ENCODE results near the gene OSBPL3. TPM values are rescaled to one million over a fixed set of nuclear protein-coding genes. Genes with fewer than 3 reads are reported as not detected.

The OSBPL3 gene
- total RNA-seq, 1 experiment from 2014 or later, result 36.8 TPM

GRCh38 chr7:24883622-24884013 lies 96.4 kb downstream of the OSBPL3 start:
- Histone ChIP-seq H3K27ac (ENCODE audit: low read depth, low read length) (no peak overlapping the region), H3K79me2 (ENCODE audit: insufficient read depth, low read length) (0 out of 2 replicates have a peak, but pooled peaks cover 5% of the 10 kb centered on the region), H3K4me1 (ENCODE audit: control insufficient read depth in 1 of 2, insufficient read depth in 2 of 2, low read length in 2 of 2) (peaks cover 4 to 6% of the 10 kb centered on the region in 2 experiments; a peak in 1 of 4 replicates), H4K20me1 (ENCODE audit: insufficient read depth) (no peaks in the 10 kb centered on the region; the same call in 1 of the 2 replicates), H3K27me3 (ENCODE audit: insufficient read depth, low read length) (no peaks in the 10 kb centered on the region), H2AFZ (ENCODE audit: low read depth, low read length, poor library complexity, severe bottlenecking) (no peak overlapping the region), H3K9me3 (ENCODE audit: control insufficient read depth in 1 of 2, insufficient read depth in 1 of 2, low read depth in 1 of 2, low read length in 2 of 2) (no peaks in the 10 kb centered on the region), H3K4me2 (ENCODE audit: low read length) (no peak overlapping the region), H3K9me2 (ENCODE audit: insufficient read depth) (no peaks in the 10 kb centered on the region), H3K9ac (ENCODE audit: low read length) (no peak overlapping the region), H3K4me3 (replicated peaks in 1 of 2; ENCODE audit: low read depth in 1 of 2, low read length in 2 of 2) (no peak overlapping the region), H3K36me3 (ENCODE audit: control insufficient read depth in 1 of 2, insufficient read depth in 2 of 2, low read length in 2 of 2) (no peaks in the 10 kb centered on the region)
- ChIA-PET CTCF (interaction anchor here (0.6 to 1.2 kb wide), 2 partner anchors 10 to 1921 kb away, joined by 3 read pairs; no protein-coding TSS in a partner anchor), RAD21 (ENCODE audit: low non-redundant PET in 1 of 2, low total read pairs in 2 of 2, uncharacterized antibody in 2 of 2, unreplicated experiment in 2 of 2) (no interaction called here), POLR2A (no interaction called here)
- intact Hi-C loops (cut with micrococcal nuclease), result loop anchor here (10.0 kb wide), 1 partner anchor 211 kb away; no protein-coding TSS in a partner anchor
- TF ChIP-seq SIN3A (IDR thresholded peaks at IDR 0.05; ENCODE audit: low read depth), result no peak
- no peak for TF ChIP-seq MAX (IDR thresholded peaks at IDR 0.05)
- no peak for TF ChIP-seq CEBPB (IDR thresholded peaks at IDR 0.05; ENCODE audit: low read depth)
- DNase-seq (ENCODE audit: low read depth, low spot score), result no peak
- BruUV-seq (replicated peaks), result no TSS peak
- no peak for ATAC-seq

GRCh38 chr7:24882989-24883621 lies 96.9 kb downstream of the OSBPL3 start:
- no peak overlapping the region for H3K9ac ChIP-seq (ENCODE audit: low read length)
- no TSS peak for BruUV-seq (replicated peaks)
- H3K79me2 ChIP-seq (ENCODE audit: insufficient read depth, low read length), result 0 out of 2 replicates have a peak, but pooled peaks cover 5% of the 10 kb centered on the region
- RAD21 ChIA-PET (ENCODE audit: low non-redundant PET in 1 of 2, low total read pairs in 2 of 2, uncharacterized antibody in 2 of 2, unreplicated experiment in 2 of 2), result no interaction called here
- intact Hi-C loops (cut with micrococcal nuclease), result loop anchor here (10.0 kb wide), 1 partner anchor 212 kb away; no protein-coding TSS in a partner anchor
- no peak overlapping the region for H3K4me3 ChIP-seq (replicated peaks in 1 of 2; ENCODE audit: low read depth in 1 of 2, low read length in 2 of 2)
- H3K36me3 ChIP-seq (ENCODE audit: control insufficient read depth in 1 of 2, insufficient read depth in 2 of 2, low read length in 2 of 2), result no peaks in the 10 kb centered on the region
- H3K4me1 ChIP-seq (ENCODE audit: control insufficient read depth in 1 of 2, insufficient read depth in 2 of 2, low read length in 2 of 2), result peaks cover 4 to 6% of the 10 kb centered on the region in 2 experiments; a peak in 1 of 4 replicates
- H3K4me2 ChIP-seq (ENCODE audit: low read length), result no peak overlapping the region
- H4K20me1 ChIP-seq (ENCODE audit: insufficient read depth), result no peaks in the 10 kb centered on the region; the same call in 1 of the 2 replicates
- DNase-seq (ENCODE audit: low read depth, low spot score) (no peak), ATAC-seq (no peak; the same call in 1 of the 2 replicates)
- no peak overlapping the region for H2AFZ ChIP-seq (ENCODE audit: low read depth, low read length, poor library complexity, severe bottlenecking)
- CTCF ChIA-PET, result interaction anchor here (1.2 kb wide), 1 partner anchor 11 kb away, joined by 3 read pairs; no protein-coding TSS in a partner anchor
- H3K9me2 ChIP-seq (ENCODE audit: insufficient read depth), result no peaks in the 10 kb centered on the region
- no peaks in the 10 kb centered on the region for H3K27me3 ChIP-seq (ENCODE audit: insufficient read depth, low read length)
- POLR2A ChIA-PET, result no interaction called here
- no peak overlapping the region for H3K27ac ChIP-seq (ENCODE audit: low read depth, low read length)
- TF ChIP-seq EGR1 (IDR thresholded peaks at IDR 0.05; ENCODE audit: low read depth), result no peak
- no peak for TF ChIP-seq TCF7L2 (IDR thresholded peaks at IDR 0.05; ENCODE audit: borderline replicate concordance, extremely low read depth, insufficient read depth, insufficient read length)
- TF ChIP-seq CBX3 (IDR thresholded peaks at IDR 0.05; ENCODE audit: low read depth), result no peak
- TF ChIP-seq RAD21 (IDR thresholded peaks at IDR 0.05; ENCODE audit: low read depth), result no peak
- no peak for TF ChIP-seq POLR2A (IDR thresholded peaks at IDR 0.05; ENCODE audit: borderline replicate concordance, extremely low read depth, insufficient read depth, insufficient read length)
- TF ChIP-seq EZH2phosphoT487 (IDR thresholded peaks at IDR 0.05; ENCODE audit: borderline replicate concordance), result no peak
- TF ChIP-seq YY1 (IDR thresholded peaks at IDR 0.05; ENCODE audit: extremely low read depth, insufficient replicate concordance, low read depth, low read length), result no peak
- no peak for TF ChIP-seq MAX (IDR thresholded peaks at IDR 0.05)
- no peak for TF ChIP-seq SIN3A (IDR thresholded peaks at IDR 0.05; ENCODE audit: low read depth)
- no peak for TF ChIP-seq ZBTB33 (IDR thresholded peaks at IDR 0.05; ENCODE audit: extremely low read depth, insufficient replicate concordance, low read length)
- no peak for TF ChIP-seq ATF3 (IDR thresholded peaks at IDR 0.05)
- no peak for TF ChIP-seq SP1 (IDR thresholded peaks at IDR 0.05; ENCODE audit: low read depth)
- H3K9me3 ChIP-seq (ENCODE audit: control insufficient read depth in 1 of 2, insufficient read depth in 1 of 2, low read depth in 1 of 2, low read length in 2 of 2), result no peaks in the 10 kb centered on the region

Measured in HCT116 (cell line).